K562 treated with DMSO at 1 percent for 24 hours (cell line): Measurements from ENCODE around the gene CPED1. TPM values are rescaled to one million over a fixed set of nuclear protein-coding genes. Genes with fewer than 3 reads are reported as not detected.

Source experiments
- total RNA-seq: library from RNA; unstranded; fragments of 300-600 nt; gene quantifications from 2 replicates; pipeline ENCODE4 v1.2.3, GENCODE V29; 2022; ENCODE audit warnings: low read depth; ENCODE audit not compliant: insufficient read depth

Gene CPED1
- total RNA-seq, result 53.2 and 55.5 TPM in 2 replicates

DNA sequence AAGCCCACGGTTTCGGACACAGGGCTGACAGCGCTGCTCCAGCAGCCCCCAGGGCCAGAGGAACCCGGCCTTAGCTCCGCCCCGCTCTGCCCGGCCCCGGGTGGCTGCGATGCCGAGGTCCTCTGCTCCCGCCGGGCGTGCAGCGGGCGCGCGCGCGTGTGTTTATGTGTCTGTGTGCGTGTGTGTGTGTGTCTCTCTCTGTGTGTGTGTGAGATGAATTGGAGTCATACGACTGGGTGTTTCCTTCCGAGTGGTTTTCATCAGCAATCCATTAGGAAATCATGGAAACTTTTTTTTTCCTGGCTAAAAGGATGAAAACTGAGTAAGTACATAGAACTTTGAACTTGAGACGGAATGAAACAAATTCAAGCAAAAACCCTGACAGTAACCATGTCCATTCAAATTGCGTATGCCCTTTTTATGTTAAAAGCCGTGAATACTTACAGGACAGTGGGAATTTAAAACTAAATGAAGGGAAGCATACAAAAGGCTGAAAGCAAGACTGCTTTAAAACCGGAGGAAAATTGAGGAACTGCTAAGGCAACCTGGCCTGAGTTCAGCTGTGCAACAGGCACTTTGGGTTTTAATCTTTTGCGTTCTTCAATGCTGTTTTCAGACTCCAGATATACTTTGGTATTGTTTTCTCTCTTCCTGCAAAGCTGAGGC, at the start of gene CPED1:
Gene CPED1 (plus strand): TSS at position 121 of the 666 bp plus-strand sequence. CDS start 911 bp downstream, outside the sequence.

GRCh38 chr7:120950539-120951308, 37.8 kb upstream of the CPED1 start, which contains the start of gene ING3:
ING3 (plus strand) TSS chr7:120950777; CDS start chr7:120950897, 120 bp downstream.

DNA sequence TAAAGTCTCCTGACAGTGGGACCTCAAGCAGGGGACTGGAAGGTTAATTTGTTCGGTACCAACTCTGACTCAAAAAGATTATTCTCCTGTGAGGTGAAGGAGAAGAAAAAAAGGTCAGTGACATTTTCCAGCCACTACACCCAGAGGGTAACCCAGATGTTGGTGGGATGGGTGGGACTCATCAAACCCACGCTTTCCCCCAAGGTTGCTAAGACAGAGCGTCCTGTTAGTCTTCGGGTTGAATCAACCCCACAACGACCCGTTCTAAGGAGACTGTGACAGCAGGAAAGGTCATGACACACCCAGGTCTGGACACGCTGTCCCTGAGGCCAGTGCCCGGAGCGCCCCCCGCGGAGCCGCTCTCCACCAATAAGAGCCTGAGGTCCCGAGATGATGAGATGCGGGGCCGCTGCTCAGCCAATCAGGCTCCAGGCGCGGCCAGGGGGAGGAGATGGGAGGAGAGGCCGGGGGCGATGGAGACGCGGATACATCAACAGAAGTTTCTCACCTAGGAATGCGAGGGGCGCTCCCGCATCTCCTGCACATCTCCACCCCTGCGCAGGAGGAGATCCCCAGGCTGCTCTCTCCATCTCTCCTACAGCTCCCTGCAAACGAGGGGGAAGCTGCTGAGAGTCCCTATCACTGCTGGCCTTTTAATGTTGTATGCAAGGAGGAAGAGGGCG, 340.1 kb downstream of the CPED1 start, which contains the start of gene WNT16:
Gene WNT16 (plus strand): TSS at position 493 of the 683 bp plus-strand sequence. CDS start 293 bp downstream, outside the sequence.

Other genes starting within 250 kb of the CPED1 start
- 1.3 and 1.5 TPM in 2 replicates for gene TSPAN12, start 130.6 kb upstream of the CPED1 start, total RNA-seq
- gene ING3, start 37.9 kb upstream of the CPED1 start, total RNA-seq, result 20.5 and 25.3 TPM in 2 replicates